ENCODE measurements around the gene FAHD2A. TPM values are rescaled to one million over a fixed set of nuclear protein-coding genes. Genes with fewer than 3 reads are reported as not detected.
"Not testable (repeated sequence)": the region's sequence is repeated elsewhere in the genome, so short reads cannot be mapped to it uniquely, and the experiment has no call there.

Gene FAHD2A
- total RNA-seq, 1 experiment from 2014 or later, result 26.2 TPM

- DNase-seq (ENCODE audit: low spot score), result not testable (repeated sequence)
Measured at GRCh38 chr2:95435162-95435871, 32.8 kb downstream of the FAHD2A start.

GRCh38 chr2:95435872-95436209 is 33.3 kb downstream of the FAHD2A start:
- DNase-seq (ENCODE audit: low spot score), result not testable (repeated sequence)

GRCh38 chr2:95442474-95443099 is 40.1 kb downstream of the FAHD2A start:
- DNase-seq (ENCODE audit: low spot score), result not testable (repeated sequence)

- not testable (repeated sequence) for DNase-seq (ENCODE audit: low spot score)
Measured at GRCh38 chr2:95445317-95445716, 42.8 kb downstream of the FAHD2A start.

GRCh38 chr2:95463292-95463691 is 60.8 kb downstream of the FAHD2A start:
- not testable (repeated sequence) for DNase-seq (ENCODE audit: low spot score)

Small RNA genes lying within 50 kb of the gene (small RNA-seq; reads per million reads assigned to genes)
- gene AC133104.2, result not detected

Other genes starting within 250 kb of the FAHD2A start
- 5.4 and 5.6 TPM in 2 replicates for gene ZNF514, start 242.9 kb upstream of the FAHD2A start, total RNA-seq (2014; rRNA removed; shearing (Covaris generic))
- gene ZNF2, start 236.9 kb upstream of the FAHD2A start, total RNA-seq (2014; rRNA removed; shearing (Covaris generic)), result 0.69 and 0.70 TPM in 2 replicates
- not detected in 2 replicates for gene ZNF892, start 195.2 kb upstream of the FAHD2A start, total RNA-seq (2014; rRNA removed; shearing (Covaris generic))
- 72.2 and 75.5 TPM in 2 replicates for gene PROM2, start 128.3 kb upstream of the FAHD2A start, total RNA-seq (2014; rRNA removed; shearing (Covaris generic))
- gene KCNIP3, start 105.4 kb upstream of the FAHD2A start, total RNA-seq (2014; rRNA removed; shearing (Covaris generic)), result 0.74 and 1.1 TPM in 2 replicates
- gene TRIM43B, start 82.0 kb downstream of the FAHD2A start, total RNA-seq (2014; rRNA removed; shearing (Covaris generic)), result not detected in 2 replicates
- gene TRIM43, start 189.3 kb downstream of the FAHD2A start, total RNA-seq (2014; rRNA removed; shearing (Covaris generic)), result not detected in 2 replicates

Data from HT-29 (cell line).